Epithelial cell of prostate (primary cell): Measurements from ENCODE around the gene SMYD3.
"Not testable (repeated sequence)": the region's sequence is repeated elsewhere in the genome, so short reads cannot be mapped to it uniquely, and the experiment has no call there.

ENCODE experiments used
- DNase-seq: peaks from one replicate; pipeline ENCODE4 v3.0.0-alpha.2; 2011; ENCODE audit warnings: low read depth, low spot score
- H3K27ac ChIP-seq: fragments of 450-650 bp; 2 replicates; pipeline ENCODE4 v1.5.1; 2017; ENCODE audit warnings: mild to moderate bottlenecking

The SMYD3 gene

GRCh38 chr1:245987219-245987545 lies 519.9 kb downstream of the SMYD3 start:
- peak overlapping the region; percentile 9 for H3K27ac ChIP-seq
- no peak for DNase-seq

DNA sequence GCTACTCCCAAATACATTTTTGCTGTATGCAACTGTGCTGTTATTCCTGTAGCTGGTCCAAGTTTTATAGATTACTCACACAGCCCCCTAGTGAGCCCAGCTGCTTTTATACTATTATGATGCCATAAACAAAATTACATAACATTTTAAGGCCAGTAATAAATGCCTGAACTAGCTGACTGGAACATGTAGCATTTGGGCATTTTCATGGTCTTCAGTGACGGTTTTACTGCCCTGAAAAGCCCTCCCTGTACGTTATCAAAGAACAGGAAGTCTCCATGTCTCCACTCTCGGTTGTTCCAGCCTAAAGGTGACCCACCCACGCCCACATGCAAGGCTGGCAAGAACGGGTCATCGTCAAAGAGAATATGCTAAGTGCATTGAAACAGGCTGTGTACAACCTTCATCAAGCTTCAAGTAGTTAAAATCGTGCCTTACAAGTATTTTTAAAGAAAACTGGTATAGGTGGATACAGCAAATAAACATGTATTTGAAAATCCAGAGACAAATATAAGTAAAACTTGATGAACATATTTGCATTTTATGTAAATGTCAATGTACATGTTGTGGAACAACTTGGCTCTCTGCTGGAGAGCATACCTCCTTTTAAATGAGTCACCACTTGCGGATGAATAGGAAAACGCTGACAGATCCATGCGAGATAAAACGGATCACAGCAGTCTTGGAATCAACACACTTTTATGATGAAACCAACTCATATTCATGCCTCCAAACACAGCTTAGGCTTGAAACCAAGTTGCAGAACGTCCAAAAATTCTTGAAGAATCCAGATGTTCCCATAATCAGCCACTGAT lies 520.5 kb downstream of the SMYD3 start:
- H3K27ac ChIP-seq = peak overlapping the region; percentile 9
- DNase-seq = peak; percentile 61

DNA sequence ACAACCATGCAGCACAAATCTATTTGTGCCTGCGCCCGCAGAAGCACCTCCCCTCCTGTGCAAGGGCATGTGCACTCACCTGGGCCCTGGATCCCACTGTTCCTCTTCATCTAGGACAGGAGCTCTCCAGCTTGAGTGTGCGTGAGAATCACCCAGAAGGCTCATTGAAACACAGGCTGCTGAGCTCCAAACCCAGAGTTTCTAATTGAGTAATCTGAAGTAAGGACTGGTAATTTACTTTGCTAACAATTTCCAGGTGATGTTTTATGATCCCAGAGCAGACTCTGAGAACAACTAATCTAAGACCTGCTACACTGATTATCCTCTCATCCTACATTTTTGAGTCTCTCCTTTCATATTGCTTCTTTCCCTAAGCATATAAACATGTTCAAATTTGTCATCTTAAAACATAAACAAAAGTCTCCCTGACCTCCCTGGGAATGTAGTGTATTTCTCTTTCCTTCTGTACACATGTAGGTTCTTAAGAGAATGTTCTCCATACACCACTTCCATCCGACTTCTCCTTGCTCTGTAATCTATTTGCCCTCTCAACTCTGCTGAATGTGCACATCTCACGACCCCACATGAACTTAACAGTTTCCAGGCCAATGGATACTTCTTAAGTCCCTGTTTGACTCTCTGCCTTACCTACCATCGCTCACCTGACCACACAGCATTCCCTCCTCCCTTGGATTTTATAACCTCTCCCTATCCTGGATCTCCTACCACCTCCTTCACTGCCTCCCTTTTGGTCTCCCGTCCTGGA lies 522.5 kb downstream of the SMYD3 start:
- DNase-seq = no peak
- no peak overlapping the region for H3K27ac ChIP-seq

DNA sequence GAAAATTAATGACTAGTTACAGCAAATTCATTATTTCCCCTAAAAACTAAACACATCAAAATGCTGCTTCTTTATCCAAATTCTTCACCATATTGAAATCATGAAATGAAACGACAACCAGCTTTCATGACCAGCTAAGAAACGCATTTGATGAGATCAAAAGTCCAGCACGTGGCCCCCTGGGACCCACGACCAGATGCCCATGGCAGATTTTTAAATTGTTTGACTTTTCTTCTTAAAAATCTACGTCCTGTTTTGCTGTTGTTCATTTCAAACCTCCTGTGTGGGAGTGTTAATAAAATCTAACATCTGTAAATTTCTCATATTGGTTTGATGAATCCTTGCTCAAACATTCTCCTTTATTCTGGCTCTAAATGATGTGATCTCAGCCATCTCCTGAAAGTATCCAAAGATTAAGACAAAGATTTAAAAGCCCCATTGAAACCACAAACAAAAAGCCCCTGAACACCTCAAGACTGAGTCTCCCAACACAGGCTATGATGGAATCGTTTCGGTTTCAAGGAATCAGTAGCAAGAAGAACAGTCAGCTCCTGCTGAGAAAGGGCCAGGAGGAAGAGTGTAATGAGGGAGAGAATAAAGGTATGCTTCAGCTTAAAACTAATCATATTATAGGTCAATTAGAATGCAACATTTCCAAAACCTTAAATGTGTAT lies 523.6 kb downstream of the SMYD3 start:
- no peak for DNase-seq
- H3K27ac ChIP-seq = no peak overlapping the region

DNA sequence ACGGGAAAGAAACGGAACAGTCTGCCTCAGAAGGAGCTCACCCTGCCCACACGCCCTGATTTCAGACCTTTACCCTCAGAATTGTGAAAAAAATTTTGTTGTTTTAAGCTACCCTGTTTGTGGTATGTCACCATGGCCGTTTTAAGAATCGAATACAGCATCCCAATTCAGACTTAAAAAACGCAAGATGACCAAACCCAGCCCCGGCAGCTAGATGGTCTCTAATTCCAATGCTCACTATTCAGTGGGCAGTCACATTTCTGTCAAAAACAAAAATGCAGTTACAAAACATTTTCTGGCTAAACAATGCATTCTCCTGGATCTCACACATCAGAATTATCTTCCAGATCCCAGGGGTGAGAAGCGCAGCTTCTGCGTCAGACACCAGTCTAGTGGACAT lies 527.5 kb downstream of the SMYD3 start:
- H3K27ac ChIP-seq = no peak overlapping the region
- DNase-seq = no peak

GRCh38 chr1:245978915-245979314 lies 528.2 kb downstream of the SMYD3 start:
- no peak for DNase-seq

GRCh38 chr1:245972476-245972875 lies 534.6 kb downstream of the SMYD3 start:
- H3K27ac ChIP-seq = no peak overlapping the region
- DNase-seq = no peak

More at GRCh38 chr1:245978915-245979314, 528.2 kb downstream of the SMYD3 start:
- no peak overlapping the region for H3K27ac ChIP-seq

DNA sequence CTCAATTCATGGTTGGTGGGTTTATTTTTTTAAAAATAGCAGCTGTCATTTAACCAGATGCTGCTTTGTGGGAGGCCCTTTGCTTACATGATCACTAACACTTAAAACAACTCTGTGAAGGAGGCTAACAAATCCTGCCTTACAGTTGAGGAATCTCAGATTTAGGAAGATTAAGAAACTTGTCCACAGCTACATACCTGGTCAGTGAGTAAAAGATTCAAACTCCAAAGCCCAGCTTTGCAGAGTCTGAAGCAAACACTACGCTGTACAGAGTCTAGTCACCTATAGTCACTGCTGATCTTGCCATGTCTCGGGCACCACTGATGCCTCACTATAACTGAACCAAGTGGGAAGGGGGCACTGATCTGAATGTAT lies 535.4 kb downstream of the SMYD3 start:
- H3K27ac ChIP-seq = no peak overlapping the region
- DNase-seq = no peak

DNA sequence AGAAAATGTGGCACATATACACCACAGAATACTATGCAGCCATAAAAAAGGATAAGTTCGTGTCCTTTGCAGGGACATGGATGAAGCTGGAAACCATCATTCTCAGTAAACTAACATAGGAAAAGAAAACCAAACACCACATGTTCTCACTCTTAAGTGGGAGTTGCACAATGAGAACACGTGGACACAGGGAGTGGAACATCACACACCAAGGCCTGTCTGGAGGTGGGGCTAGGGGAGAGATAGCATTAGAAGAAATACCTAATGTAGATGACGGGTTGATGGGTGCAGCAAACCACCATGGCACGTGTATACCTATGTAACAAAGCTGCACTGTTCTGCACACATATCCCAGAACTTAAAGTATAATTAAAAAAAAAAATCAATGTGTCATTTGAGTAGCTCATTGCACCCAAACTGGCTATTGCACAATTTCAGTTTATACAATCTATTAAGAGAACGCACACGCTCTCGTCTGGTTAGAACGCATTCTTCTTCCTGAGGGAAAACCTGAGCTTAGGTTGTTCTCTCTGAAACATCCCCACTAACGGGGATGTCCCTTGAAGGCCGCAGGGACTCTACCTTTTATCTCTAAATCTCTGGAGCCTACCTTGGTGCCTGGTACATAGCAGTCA lies 535.9 kb downstream of the SMYD3 start:
- DNase-seq, H3K27ac ChIP-seq: not testable (repeated sequence)

DNA sequence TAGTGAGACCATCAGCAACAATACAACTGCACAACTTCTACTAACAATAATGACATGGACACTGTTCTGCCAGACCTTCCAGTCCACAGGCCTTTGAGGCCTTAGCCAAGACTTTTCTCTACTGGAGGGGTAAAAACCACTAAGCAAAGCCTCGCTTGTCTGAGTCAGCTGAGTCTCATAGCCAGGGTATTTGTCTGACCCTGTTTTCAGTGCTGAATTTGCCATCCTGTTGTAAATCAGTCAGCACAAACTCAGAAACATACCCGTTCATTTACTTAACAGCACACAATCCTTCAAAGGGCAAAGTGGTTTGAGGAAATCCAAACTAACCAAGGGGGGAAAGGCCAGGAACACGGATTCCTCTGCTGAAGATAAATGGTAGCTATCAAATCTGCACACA lies 537.8 kb downstream of the SMYD3 start:
- DNase-seq = peak; percentile 37
- peak overlapping the region; percentile 19 for H3K27ac ChIP-seq

- no peak for DNase-seq
- no peak overlapping the region for H3K27ac ChIP-seq
These were observed 538.3 kb downstream of the SMYD3 start for GRCh38 chr1:245968775-245969174.

DNA sequence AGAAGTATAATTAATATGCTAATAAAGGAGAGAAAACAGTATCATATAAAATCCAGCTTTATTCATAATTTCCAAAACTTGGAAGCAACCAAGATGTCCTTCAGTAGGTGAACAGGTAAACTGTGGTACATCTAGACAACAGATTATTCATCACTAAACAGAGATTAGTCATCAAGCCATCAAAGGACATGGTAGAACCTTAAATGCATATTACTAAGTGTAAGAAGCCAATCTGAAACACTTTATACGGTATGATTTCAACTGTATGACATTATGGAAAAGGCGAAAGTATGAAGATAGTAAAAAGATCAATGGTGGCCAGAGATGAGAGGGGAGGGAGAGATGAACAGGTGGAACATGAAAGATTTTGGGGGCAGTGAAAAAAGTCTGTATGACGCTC lies 541.7 kb downstream of the SMYD3 start:
- no peak for DNase-seq
- no peak overlapping the region for H3K27ac ChIP-seq

DNA sequence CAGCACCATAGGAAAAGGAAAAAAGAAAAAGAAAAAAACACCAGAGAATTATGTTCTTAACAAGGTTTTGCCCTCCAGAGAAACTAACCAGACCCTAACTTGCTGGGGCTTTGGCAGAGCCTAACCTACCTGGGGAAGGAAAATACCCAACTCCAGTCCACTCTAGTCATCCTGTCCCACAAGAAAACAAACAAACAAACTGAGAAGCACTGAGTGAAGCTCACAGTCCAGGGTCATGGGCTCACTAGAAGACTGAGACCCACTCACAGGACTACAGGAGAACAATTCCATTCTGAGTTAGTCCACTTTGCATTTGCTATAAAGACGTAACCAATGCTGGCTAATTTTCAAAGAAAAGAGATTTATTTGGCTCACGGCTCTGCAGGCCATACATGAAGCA lies 543.4 kb downstream of the SMYD3 start:
- DNase-seq = no peak
- H3K27ac ChIP-seq = no peak overlapping the region

DNA sequence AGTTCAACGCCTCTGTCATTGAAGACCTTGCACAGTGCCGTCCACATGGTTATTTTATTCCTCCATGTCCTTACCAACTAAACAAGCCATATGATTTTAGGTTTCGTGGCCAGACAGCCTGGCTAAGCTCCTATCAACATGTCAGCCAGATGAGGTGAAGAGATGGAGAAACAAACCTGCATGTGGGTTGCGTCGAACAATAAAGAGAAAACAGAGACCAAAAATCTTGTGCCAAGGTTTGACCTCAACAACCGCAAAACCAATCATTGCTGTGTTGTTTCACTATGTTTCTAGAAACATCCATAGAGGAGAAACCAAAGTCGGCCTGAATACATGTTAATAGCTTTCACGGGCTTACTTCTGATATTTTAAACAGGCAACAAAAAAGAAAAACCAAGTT lies 544.6 kb downstream of the SMYD3 start:
- DNase-seq = no peak
- H3K27ac ChIP-seq = no peak overlapping the region

- DNase-seq = no peak
- no peak overlapping the region for H3K27ac ChIP-seq
These were observed 545.9 kb downstream of the SMYD3 start for GRCh38 chr1:245961137-245961540.

GRCh38 chr1:245960171-245960570 lies 546.9 kb downstream of the SMYD3 start:
- H3K27ac ChIP-seq = no peak overlapping the region
- DNase-seq = no peak

GRCh38 chr1:245958016-245958415 lies 549.1 kb downstream of the SMYD3 start:
- H3K27ac ChIP-seq = no peak overlapping the region

DNA sequence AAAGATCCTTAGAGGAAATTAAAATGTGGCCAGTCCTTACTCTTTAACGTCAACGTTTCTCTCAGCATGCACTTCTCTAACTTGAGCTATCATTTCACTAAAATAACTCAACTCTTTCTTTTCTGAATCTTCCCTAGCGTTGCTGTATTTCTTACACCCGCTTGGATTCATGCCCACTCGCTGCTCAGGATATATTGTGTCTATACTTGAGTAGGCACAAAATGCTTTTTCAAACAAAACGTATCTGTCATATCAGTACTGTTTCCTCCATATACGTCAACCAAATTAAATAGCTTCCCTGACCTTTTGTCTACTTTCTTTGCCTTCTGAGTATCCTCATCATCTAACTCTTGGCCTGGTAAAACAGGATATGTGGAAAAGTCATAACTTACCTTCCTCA lies 549.7 kb downstream of the SMYD3 start:
- DNase-seq = no peak
- no peak overlapping the region for H3K27ac ChIP-seq

More at GRCh38 chr1:245958016-245958415, 549.1 kb downstream of the SMYD3 start:
- no peak for DNase-seq

DNA sequence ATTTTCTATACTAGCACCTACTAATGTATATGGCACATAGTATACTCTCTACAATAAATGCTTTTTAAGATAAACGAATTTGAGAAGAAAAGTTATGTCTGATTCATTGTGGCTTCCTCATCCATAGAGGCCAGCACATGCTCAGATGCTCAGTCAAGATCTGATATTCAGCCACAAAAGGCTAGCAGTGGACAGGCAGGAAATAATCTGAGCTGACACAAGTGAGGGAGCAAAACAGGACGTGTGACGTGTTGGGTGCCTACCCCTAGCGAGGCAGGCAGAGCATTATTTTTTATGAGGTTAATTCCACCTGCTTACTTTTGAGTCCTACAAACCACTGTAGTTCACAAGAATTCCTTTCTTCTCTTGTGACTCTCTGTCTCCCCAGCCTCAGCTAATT lies 550.9 kb downstream of the SMYD3 start:
- no peak overlapping the region for H3K27ac ChIP-seq
- DNase-seq = no peak

- no peak for DNase-seq
- no peak overlapping the region for H3K27ac ChIP-seq
These were observed 553.0 kb downstream of the SMYD3 start for GRCh38 chr1:245953876-245954660.
